GM21786 (cell line): ENCODE data around the gene UPF2.
"Not testable (repeated sequence)": the region's sequence is repeated elsewhere in the genome, so short reads cannot be mapped to it uniquely, and the experiment has no call there.

ENCODE experiments used
- ATAC-seq: cut with Tn5 transposase; IDR thresholded peaks from one replicate; pipeline ENCODE4 v1.9.1; 2021; ENCODE audit not compliant: unreplicated experiment

The UPF2 gene

GRCh38 chr10:11908536-11908935 is 134.1 kb downstream of the UPF2 start:
- ATAC-seq = no peak

GRCh38 chr10:11907914-11908313 is 134.7 kb downstream of the UPF2 start:
- no peak for ATAC-seq

GRCh38 chr10:11906714-11907113 is 135.9 kb downstream of the UPF2 start:
- ATAC-seq = no peak

GRCh38 chr10:11902646-11903045 is 140.0 kb downstream of the UPF2 start:
- ATAC-seq = no peak

GRCh38 chr10:11901833-11902475 is 140.7 kb downstream of the UPF2 start:
- ATAC-seq = no peak

GRCh38 chr10:11901454-11901832 is 141.2 kb downstream of the UPF2 start:
- ATAC-seq = no peak

- ATAC-seq = no peak
Observed at GRCh38 chr10:11901036-11901301, 141.6 kb downstream of the UPF2 start.

- ATAC-seq = no peak
Observed at GRCh38 chr10:11899067-11899876, 143.3 kb downstream of the UPF2 start.

GRCh38 chr10:11898372-11899066 is 144.1 kb downstream of the UPF2 start:
- no peak for ATAC-seq

- ATAC-seq = no peak
Observed at GRCh38 chr10:11898033-11898371, 144.6 kb downstream of the UPF2 start.

- no peak for ATAC-seq
Observed at GRCh38 chr10:11896549-11897200, 145.9 kb downstream of the UPF2 start.

GRCh38 chr10:11895598-11895997 is 147.0 kb downstream of the UPF2 start:
- ATAC-seq = no peak

GRCh38 chr10:11895108-11895466 is 147.5 kb downstream of the UPF2 start:
- no peak for ATAC-seq

- no peak for ATAC-seq
Observed at GRCh38 chr10:11894381-11895107, 148.1 kb downstream of the UPF2 start.

GRCh38 chr10:11893749-11894278 is 148.8 kb downstream of the UPF2 start:
- no peak for ATAC-seq

- ATAC-seq = no peak
Observed at GRCh38 chr10:11891776-11892486, 150.7 kb downstream of the UPF2 start.

GRCh38 chr10:11889263-11889662 is 153.3 kb downstream of the UPF2 start:
- ATAC-seq = not testable (repeated sequence)

- no peak for ATAC-seq
Observed at GRCh38 chr10:11887381-11888227, 155.0 kb downstream of the UPF2 start.

- ATAC-seq = peak; percentile 49
Observed at GRCh38 chr10:11886851-11887250, 155.8 kb downstream of the UPF2 start.

GRCh38 chr10:11886138-11886474 is 156.5 kb downstream of the UPF2 start:
- no peak for ATAC-seq
